ENCODE measurements around the gene CALML3.

DNA sequence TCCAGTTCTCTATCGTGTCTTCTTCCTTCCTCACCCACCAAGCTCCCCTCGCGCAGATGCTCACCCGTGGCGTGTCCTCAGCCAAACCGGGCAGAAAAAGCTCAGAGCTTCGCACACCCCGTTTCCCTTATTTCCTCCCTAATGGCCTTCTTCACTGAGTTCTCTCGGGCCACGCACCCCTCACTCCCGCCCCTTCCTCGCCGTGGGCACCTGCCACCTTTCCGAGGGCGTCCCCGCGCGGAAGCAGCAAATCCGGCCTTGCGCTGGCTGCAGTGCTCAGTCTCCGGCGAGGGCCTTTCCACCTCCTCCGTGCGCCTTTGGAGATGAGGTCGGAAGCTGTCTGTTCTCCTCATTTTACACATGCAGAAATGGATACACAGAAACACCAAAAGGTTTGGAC is 12.4 kb upstream of the CALML3 start:
- TF ChIP-seq CTCF (IDR thresholded peaks at IDR 0.05 in 8 of 11, conservative IDR thresholded peaks at IDR 0.05 in 3 of 11) (no peak), POLR2AphosphoS5 (IDR thresholded peaks at IDR 0.05) (no peak)

All from spleen (tissue), 7 donors.